Activated T-helper 1 cell treated with anti-CD3 and anti-CD28 coated beads, Interleukin-12 subunit alpha, Interleukin-12 subunit beta, Interleukin-2, Interleukin-4 antibody, amounts not matched to agents 30 ng/mL and 10 ng/mL and 1 ng/mL, durations not matched to agents 14 hours and 24 hours and 36 hours (primary cell): Measurements from ENCODE around the gene SRP14. TPM values are rescaled to one million over a fixed set of nuclear protein-coding genes. Genes with fewer than 3 reads are reported as not detected.
A peak's percentile ranks its signal among the peaks of the same experiment; 100 is the strongest.

Experiments
- DNase-seq: peaks from one replicate; pipeline ENCODE4 v3.0.0; 2021; ENCODE audit warnings: low spot score
- H3K27ac Mint-ChIP-seq: one replicate; pipeline ENCODE4 v1.8.0; 2021; ENCODE audit warnings: mild to moderate bottlenecking, mixed read lengths
- H3K27me3 Mint-ChIP-seq: one replicate; pipeline ENCODE4 v1.8.0; 2022; ENCODE audit warnings: mild to moderate bottlenecking, moderate library complexity, mixed read lengths; ENCODE audit not compliant: insufficient read depth
- H3K36me3 Mint-ChIP-seq: one replicate; pipeline ENCODE4 v1.8.0; 2021; ENCODE audit warnings: low read depth, mixed read lengths
- H3K4me1 Mint-ChIP-seq: one replicate; pipeline ENCODE4 v1.8.0; 2021; ENCODE audit warnings: low read depth, mixed read lengths
- H3K4me3 Mint-ChIP-seq: one replicate; pipeline ENCODE4 v1.8.0; 2021; ENCODE audit warnings: mild to moderate bottlenecking, moderate library complexity, mixed read lengths
- H3K9me3 Mint-ChIP-seq: one replicate; pipeline ENCODE4 v1.8.0; 2021; ENCODE audit warnings: mixed read lengths
- intact Hi-C: fragments of 100-400 bp; cut with micrococcal nuclease; formaldehyde crosslinking; loops from one replicate; pipeline ENCODE4 v1.15.1; 2024
- total RNA-seq: library from RNA; stranded (reverse); gene quantifications from 2 replicates; pipeline ENCODE4 v1.2.3, GENCODE V29; 2022

The SRP14 gene
- total RNA-seq, 1 donor from 2014 or later: 144 TPM

GRCh38 chr15:40051616-40052415, 12.8 kb upstream of the SRP14 start:
- Mint-ChIP-seq H3K27ac (peak overlapping the region; percentile 40), H3K4me3 (no peak overlapping the region), H3K36me3 (peaks cover 8% of the 10 kb centered on the region), H3K9me3 (no peaks in the 10 kb centered on the region), H3K4me1 (peaks cover 85% of the 10 kb centered on the region), H3K27me3 (no peaks in the 10 kb centered on the region)
- no peak for DNase-seq
- intact Hi-C loops: no loop called here

- H3K36me3 Mint-ChIP-seq: peaks cover 8% of the 10 kb centered on the region
- no peak for DNase-seq
- intact Hi-C loops: no loop called here
- H3K9me3 Mint-ChIP-seq: no peaks in the 10 kb centered on the region
- no peak overlapping the region for H3K4me3 Mint-ChIP-seq
- H3K27ac Mint-ChIP-seq: no peak overlapping the region
- no peaks in the 10 kb centered on the region for H3K27me3 Mint-ChIP-seq
- H3K4me1 Mint-ChIP-seq: peaks cover 94% of the 10 kb centered on the region
Observed at GRCh38 chr15:40050788-40051470, 11.9 kb upstream of the SRP14 start.

GRCh38 chr15:40048926-40049475, 10.0 kb upstream of the SRP14 start:
- H3K27me3 Mint-ChIP-seq: no peaks in the 10 kb centered on the region
- H3K4me1 Mint-ChIP-seq: peaks cover 95% of the 10 kb centered on the region
- no peak overlapping the region for H3K4me3 Mint-ChIP-seq
- no peak for DNase-seq
- H3K27ac Mint-ChIP-seq: peak overlapping the region; percentile 4
- H3K9me3 Mint-ChIP-seq: no peaks in the 10 kb centered on the region
- peaks cover 8% of the 10 kb centered on the region for H3K36me3 Mint-ChIP-seq
- intact Hi-C loops: loop anchor here (5.0 kb wide), 2 partner anchors 273 to 427 kb away; partner anchors contain the start of gene INAFM2

GRCh38 chr15:40048211-40048792, 9.3 kb upstream of the SRP14 start:
- H3K4me1 Mint-ChIP-seq: peaks cover 90% of the 10 kb centered on the region
- H3K27ac Mint-ChIP-seq: peak overlapping the region; percentile 97
- H3K4me3 Mint-ChIP-seq: peak overlapping the region; percentile 77

GRCh38 chr15:40047415-40048210, 8.6 kb upstream of the SRP14 start:
- intact Hi-C loops: loop anchor here (1.0 to 5.0 kb wide), 5 partner anchors 8 to 425 kb away; partner anchors contain the start of genes INAFM2 and SRP14
- Mint-ChIP-seq H3K4me3 (peak overlapping the region; percentile 77), H3K36me3 (peaks cover 8% of the 10 kb centered on the region), H3K4me1 (peaks cover 83% of the 10 kb centered on the region), H3K27me3 (no peaks in the 10 kb centered on the region), H3K9me3 (no peaks in the 10 kb centered on the region), H3K27ac (peak overlapping the region; percentile 97)
- peak; percentile 63 for DNase-seq

More at GRCh38 chr15:40048211-40048792, 9.3 kb upstream of the SRP14 start:
- Mint-ChIP-seq H3K36me3 (peaks cover 8% of the 10 kb centered on the region), H3K9me3 (no peaks in the 10 kb centered on the region), H3K27me3 (no peaks in the 10 kb centered on the region)
- intact Hi-C loops: loop anchor here (5.0 kb wide), 2 partner anchors 274 to 426 kb away; partner anchors contain the start of gene INAFM2
- no peak for DNase-seq

- no peaks in the 10 kb centered on the region for H3K9me3 Mint-ChIP-seq
- no peaks in the 10 kb centered on the region for H3K27me3 Mint-ChIP-seq
- no peak overlapping the region for H3K4me3 Mint-ChIP-seq
- intact Hi-C loops: loop anchor here (1.0 to 5.0 kb wide), 5 partner anchors 8 to 425 kb away; partner anchors contain the start of genes INAFM2 and SRP14
- H3K4me1 Mint-ChIP-seq: peaks cover 76% of the 10 kb centered on the region
- peaks cover 8% of the 10 kb centered on the region for H3K36me3 Mint-ChIP-seq
- H3K27ac Mint-ChIP-seq: peak overlapping the region; percentile 97
- no peak for DNase-seq
Observed at GRCh38 chr15:40046721-40047414, 7.9 kb upstream of the SRP14 start.

- intact Hi-C loops: loop anchor here (1.0 to 5.0 kb wide), 8 partner anchors 60 to 423 kb away; partner anchors contain the start of gene INAFM2
- H3K4me3 Mint-ChIP-seq: no peak overlapping the region
- H3K4me1 Mint-ChIP-seq: peaks cover 79% of the 10 kb centered on the region
- no peaks in the 10 kb centered on the region for H3K9me3 Mint-ChIP-seq
- H3K36me3 Mint-ChIP-seq: peaks cover 10% of the 10 kb centered on the region
- no peaks in the 10 kb centered on the region for H3K27me3 Mint-ChIP-seq
- H3K27ac Mint-ChIP-seq: peak overlapping the region; percentile 61
- DNase-seq: no peak
Observed at GRCh38 chr15:40045572-40046217, 6.7 kb upstream of the SRP14 start.

GRCh38 chr15:40044717-40045571, 6.0 kb upstream of the SRP14 start:
- Mint-ChIP-seq H3K27me3 (no peaks in the 10 kb centered on the region), H3K4me3 (peak overlapping the region; percentile 21), H3K36me3 (peaks cover 6% of the 10 kb centered on the region), H3K4me1 (peaks cover 81% of the 10 kb centered on the region), H3K27ac (peak overlapping the region; percentile 61), H3K9me3 (no peaks in the 10 kb centered on the region)
- peak; percentile 77 for DNase-seq
- intact Hi-C loops: loop anchor here (1.0 to 5.0 kb wide), 8 partner anchors 60 to 423 kb away; partner anchors contain the start of gene INAFM2

- Mint-ChIP-seq H3K4me1 (peaks cover 74% of the 10 kb centered on the region), H3K27me3 (no peaks in the 10 kb centered on the region), H3K4me3 (no peak overlapping the region), H3K36me3 (peaks cover 6% of the 10 kb centered on the region), H3K27ac (peak overlapping the region; percentile 61), H3K9me3 (no peaks in the 10 kb centered on the region)
- intact Hi-C loops: loop anchor here (2.0 kb wide), 1 partner anchor 85 kb away; no protein-coding TSS in a partner anchor
- DNase-seq: no peak
Observed at GRCh38 chr15:40043927-40044716, 5.1 kb upstream of the SRP14 start.

- DNase-seq: no peak
- H3K4me3 Mint-ChIP-seq: no peak overlapping the region
- H3K9me3 Mint-ChIP-seq: no peaks in the 10 kb centered on the region
- peaks cover 67% of the 10 kb centered on the region for H3K4me1 Mint-ChIP-seq
- peaks cover 12% of the 10 kb centered on the region for H3K36me3 Mint-ChIP-seq
- no peaks in the 10 kb centered on the region for H3K27me3 Mint-ChIP-seq
- no peak overlapping the region for H3K27ac Mint-ChIP-seq
- intact Hi-C loops: no loop called here
Observed at GRCh38 chr15:40042791-40043320, 3.9 kb upstream of the SRP14 start.
